ENCODE results near the gene NOS1AP.

- TF ChIP-seq CTCF (IDR thresholded peaks at IDR 0.05; ENCODE audit: low read depth, low read length, poor library complexity, severe bottlenecking) (no peak), EZH2phosphoT487 (IDR thresholded peaks at IDR 0.05; ENCODE audit: borderline replicate concordance, low read length) (no peak)
Measured at GRCh38 chr1:162191396-162192305, 122.2 kb downstream of the NOS1AP start.

All from DOHH2 (cell line).